Hematopoietic multipotent progenitor cell (in vitro differentiated cells): ENCODE data around the gene NDRG3. TPM values are rescaled to one million over a fixed set of nuclear protein-coding genes. Genes with fewer than 3 reads are reported as not detected.
"Not testable (repeated sequence)": the region's sequence is repeated elsewhere in the genome, so short reads cannot be mapped to it uniquely, and the experiment has no call there.

Experiments
- DNase-seq, 3 donors: peaks; one replicate each; pipeline ENCODE4 v3.0.0-alpha.2; 2011 to 2015; ENCODE audit warnings: low read depth in 2 of 3, low spot score in 2 of 3
- small RNA-seq: library from RNA; depleted of rRNA; stranded (forward); fragments of <200 nt; gene quantifications from one replicate; pipeline ENCODE3, GENCODE V24; 2012
- total RNA-seq: library from RNA; depleted of rRNA; stranded (reverse); fragments of >200 nt; gene quantifications from one replicate; pipeline ENCODE4 v1.2.3, GENCODE V29; 2012

The NDRG3 gene
- total RNA-seq, 1 donor, result 16.7 TPM

- no peak for DNase-seq
These were observed 125.0 kb downstream of the NDRG3 start for GRCh38 chr20:36620917-36621316.

GRCh38 chr20:36614781-36615557 is 130.9 kb downstream of the NDRG3 start:
- DNase-seq, result no peak

GRCh38 chr20:36613974-36614373 is 131.9 kb downstream of the NDRG3 start:
- DNase-seq, result no peak

DNA sequence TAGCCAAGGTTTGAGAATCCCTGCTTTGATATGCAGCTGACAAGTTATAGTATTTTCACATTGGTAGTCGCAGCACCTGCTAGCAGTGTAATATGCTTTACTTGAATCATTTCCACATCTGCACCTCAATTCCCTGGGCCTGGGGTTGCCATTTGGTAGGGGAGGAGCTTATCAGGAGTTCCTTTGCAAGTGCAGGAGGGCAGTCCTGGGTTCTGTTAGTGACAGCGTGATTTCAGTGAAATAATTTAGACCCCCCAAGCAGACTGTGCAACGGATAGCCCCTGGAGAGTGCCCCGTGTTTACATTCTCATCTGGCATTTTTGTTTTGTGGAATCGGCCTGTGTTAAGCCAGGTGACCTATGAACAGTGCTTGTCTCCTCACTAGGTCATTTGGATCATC is 134.3 kb downstream of the NDRG3 start:
- no peak for DNase-seq

DNA sequence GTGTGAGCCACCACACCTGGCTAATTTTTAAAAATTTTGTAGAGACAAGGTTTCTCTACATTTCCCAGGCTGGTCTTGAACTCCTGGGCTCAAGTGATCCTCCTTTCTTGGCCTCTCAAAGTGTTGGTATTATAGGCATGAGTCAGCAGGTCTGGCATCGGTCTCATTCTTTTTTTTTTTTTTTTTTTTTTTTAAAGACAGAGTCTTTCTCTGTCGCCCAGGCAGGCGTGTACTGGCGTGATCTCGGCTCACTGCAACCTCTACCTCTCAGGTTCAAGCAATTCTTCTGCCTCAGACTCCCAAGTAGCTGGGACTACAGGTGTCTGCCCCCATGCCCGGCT is 137.5 kb downstream of the NDRG3 start:
- DNase-seq, result not testable (repeated sequence)

GRCh38 chr20:36607586-36608387 is 138.1 kb downstream of the NDRG3 start:
- DNase-seq, result no peak

GRCh38 chr20:36606158-36607066 is 139.5 kb downstream of the NDRG3 start:
- peak in 1 of 3 donors; percentile 34 for DNase-seq

GRCh38 chr20:36605399-36606157 is 140.3 kb downstream of the NDRG3 start, which contains the start of gene RAB5IF:
RAB5IF (plus strand) TSS chr20:36605779; CDS start chr20:36605952, 173 bp downstream.
- DNase-seq, result peak; percentile 98 to 100 (median 99)

GRCh38 chr20:36604952-36605398 is 140.9 kb downstream of the NDRG3 start:
- peak in 1 of 3 donors; percentile 76 for DNase-seq

Small RNA genes lying within 50 kb of the gene (small RNA-seq; reads per million reads assigned to genes)
- not detected for gene RF00019

Other genes with a start within 250 kb of the NDRG3 start
- gene MYL9, start 204.6 kb downstream of the NDRG3 start, total RNA-seq, result 0.81 TPM
- 47.4 TPM for gene TGIF2, start 172.5 kb downstream of the NDRG3 start, total RNA-seq
- 52.8 TPM for gene RAB5IF, start 140.3 kb downstream of the NDRG3 start, total RNA-seq
- 19.4 TPM for gene SLA2, start 99.9 kb downstream of the NDRG3 start, total RNA-seq
- gene DSN1, start 27.7 kb upstream of the NDRG3 start, total RNA-seq, result 10.8 TPM
- under 0.01 TPM for gene TLDC2, start 130.0 kb upstream of the NDRG3 start, total RNA-seq
- gene SAMHD1, start 205.6 kb upstream of the NDRG3 start, total RNA-seq, result 22.9 TPM